ENCODE data around the gene AK4.

GRCh38 chr1:65255656-65256050 lies 107.7 kb downstream of the AK4 start:
- no peak for TF ChIP-seq CTCF (IDR thresholded peaks at IDR 0.05)
- TF ChIP-seq POLR2A (IDR thresholded peaks at IDR 0.05), result no peak

Data from lower leg skin (tissue), 3 donors.